ENCODE results near the gene RGL2. TPM values are rescaled to one million over a fixed set of nuclear protein-coding genes. Genes with fewer than 3 reads are reported as not detected.

The RGL2 gene
- total and polyA plus RNA-seq, 10 of the 15 experiments (the other 5 are each of a cell fraction or from before 2014, with no cell fraction given), result 0.84 to 21.2 (median 6.8) TPM

DNA sequence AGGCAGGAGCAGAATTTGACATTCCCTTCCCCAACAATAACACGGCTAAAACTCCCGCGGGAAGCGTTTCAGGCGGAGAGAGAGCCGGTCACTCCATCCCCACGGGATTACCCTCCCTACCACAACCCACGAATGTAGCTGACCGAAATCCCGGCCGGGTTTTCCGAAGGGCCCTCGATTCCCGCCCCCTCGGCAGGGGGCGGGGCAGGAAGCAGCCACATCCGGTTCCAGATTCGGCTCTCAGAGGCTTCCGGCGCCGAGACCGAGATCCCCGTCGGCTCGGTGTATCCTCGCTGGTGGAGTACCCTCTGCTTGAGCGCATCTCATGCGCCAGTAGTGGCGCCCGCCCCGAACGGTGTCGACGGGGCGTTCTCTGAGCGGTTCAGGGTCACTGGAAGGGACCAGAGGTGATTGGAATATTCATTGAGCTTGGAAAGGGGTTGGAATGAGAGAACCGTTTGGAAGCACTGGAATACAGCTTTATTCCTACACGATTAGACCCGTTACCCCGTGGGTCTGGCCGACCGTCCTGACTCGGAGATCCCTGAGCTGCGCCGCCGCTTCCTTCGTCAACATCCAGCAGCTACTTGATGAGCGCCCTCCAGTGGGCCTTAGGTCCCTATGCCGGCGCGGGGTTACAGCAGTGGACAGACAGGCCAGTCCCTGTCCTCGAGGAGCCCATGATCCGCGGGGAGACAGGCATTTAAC, 649 bp upstream of the RGL2 start (continued):
- TF ChIP-seq BHLHE40 (IDR thresholded peaks at IDR 0.05; ENCODE audit: borderline replicate concordance in 1 of 2, low read depth in 2 of 2, low read length in 1 of 2) (0 out of 4 replicates have a peak, but pooled peaks have one; percentile 4 to 46), ZNF207 (IDR thresholded peaks at IDR 0.05; ENCODE audit: borderline replicate concordance) (peak; percentile 81), HCFC1 (IDR thresholded peaks at IDR 0.05; ENCODE audit: low read length) (peak; percentile 46; the same call in 1 of the 2 replicates), FOXK2 (IDR thresholded peaks at IDR 0.05) (no peak), ZNF384 (IDR thresholded peaks at IDR 0.05; ENCODE audit: borderline replicate concordance, low read depth, low read length) (no peak), MEF2B (IDR thresholded peaks at IDR 0.05; ENCODE audit: partially characterized antibody, poor library complexity, severe bottlenecking) (peak; percentile 94), MXI1 (IDR thresholded peaks at IDR 0.05; ENCODE audit: low read depth, low read length) (peak; percentile 13; the same call in 1 of the 2 replicates), EED (IDR thresholded peaks at IDR 0.05; ENCODE audit: low read depth) (peak; percentile 72), RAD51 (IDR thresholded peaks at IDR 0.05) (no peak), SMC3 (IDR thresholded peaks at IDR 0.05; ENCODE audit: borderline replicate concordance, low read length) (peak; percentile 12; the same call in 1 of the 2 replicates), RFX5 (IDR thresholded peaks at IDR 0.05; ENCODE audit: low read depth, low read length) (no peak), POU2F2 (IDR thresholded peaks at IDR 0.05; ENCODE audit: borderline replicate concordance, low read depth, low read length) (peak; percentile 65), MAX (IDR thresholded peaks at IDR 0.05; ENCODE audit: low read depth, low read length) (no peak), YY1 (IDR thresholded peaks at IDR 0.05; ENCODE audit: low read depth, low read length) (peak; percentile 64), ZNF274 (IDR thresholded peaks at IDR 0.05; ENCODE audit: insufficient read depth, insufficient read length) (no peak), CEBPZ (IDR thresholded peaks at IDR 0.05; ENCODE audit: low read depth, low read length) (no peak), E2F8 (IDR thresholded peaks at IDR 0.05; ENCODE audit: low read depth, partially characterized antibody) (peak; percentile 91)
- TF ChIP-seq, protein P1, sequence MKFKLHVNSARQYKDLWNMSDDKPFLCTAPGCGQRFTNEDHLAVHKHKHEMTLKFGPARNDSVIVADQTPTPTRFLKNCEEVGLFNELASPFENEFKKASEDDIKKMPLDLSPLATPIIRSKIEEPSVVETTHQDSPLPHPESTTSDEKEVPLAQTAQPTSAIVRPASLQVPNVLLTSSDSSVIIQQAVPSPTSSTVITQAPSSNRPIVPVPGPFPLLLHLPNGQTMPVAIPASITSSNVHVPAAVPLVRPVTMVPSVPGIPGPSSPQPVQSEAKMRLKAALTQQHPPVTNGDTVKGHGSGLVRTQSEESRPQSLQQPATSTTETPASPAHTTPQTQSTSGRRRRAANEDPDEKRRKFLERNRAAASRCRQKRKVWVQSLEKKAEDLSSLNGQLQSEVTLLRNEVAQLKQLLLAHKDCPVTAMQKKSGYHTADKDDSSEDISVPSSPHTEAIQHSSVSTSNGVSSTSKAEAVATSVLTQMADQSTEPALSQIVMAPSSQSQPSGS (IDR thresholded peaks at IDR 0.05; ENCODE audit: low read length), result peak; percentile 33; the same call in 1 of the 2 replicates
- TF ChIP-seq, protein P2, sequence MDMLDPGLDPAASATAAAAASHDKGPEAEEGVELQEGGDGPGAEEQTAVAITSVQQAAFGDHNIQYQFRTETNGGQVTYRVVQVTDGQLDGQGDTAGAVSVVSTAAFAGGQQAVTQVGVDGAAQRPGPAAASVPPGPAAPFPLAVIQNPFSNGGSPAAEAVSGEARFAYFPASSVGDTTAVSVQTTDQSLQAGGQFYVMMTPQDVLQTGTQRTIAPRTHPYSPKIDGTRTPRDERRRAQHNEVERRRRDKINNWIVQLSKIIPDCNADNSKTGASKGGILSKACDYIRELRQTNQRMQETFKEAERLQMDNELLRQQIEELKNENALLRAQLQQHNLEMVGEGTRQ (IDR thresholded peaks at IDR 0.05; ENCODE audit: borderline replicate concordance, low read depth, low read length), result no peak
